NCI-H1105 (cell line): ENCODE results near the gene PTGER2.

ENCODE experiments used
- DNase-seq: peaks from one replicate; lab custom pipeline; 2025; lab: John Stamatoyannopoulos, UW

Gene PTGER2

GRCh38 chr14:52313903-52314594 is at the start of gene PTGER2:
TSS of gene PTGER2 (plus strand) at chr14:52314312. CDS start at chr14:52314549, 237 bp downstream.
- DNase-seq, result peak; percentile 76

- DNase-seq, result no peak
Measured at GRCh38 chr14:52265253-52265652, 48.9 kb upstream of the PTGER2 start.

GRCh38 chr14:52266179-52266578 is 47.9 kb upstream of the PTGER2 start:
- DNase-seq, result no peak

- no peak for DNase-seq
Measured at GRCh38 chr14:52266782-52267181, 47.3 kb upstream of the PTGER2 start.

- DNase-seq, result no peak
Measured at GRCh38 chr14:52267501-52268278, 46.4 kb upstream of the PTGER2 start, which contains the start of gene PTGDR. TSS of gene PTGDR (plus strand) at chr14:52267698. CDS start at chr14:52267815, 117 bp downstream.

GRCh38 chr14:52268279-52269061 is 45.6 kb upstream of the PTGER2 start:
- DNase-seq, result no peak

GRCh38 chr14:52269100-52269499 is 45.0 kb upstream of the PTGER2 start:
- no peak for DNase-seq

GRCh38 chr14:52269982-52270381 is 44.1 kb upstream of the PTGER2 start:
- no peak for DNase-seq

- DNase-seq, result no peak
Measured at GRCh38 chr14:52271538-52271937, 42.6 kb upstream of the PTGER2 start.

GRCh38 chr14:52272375-52272774 is 41.7 kb upstream of the PTGER2 start:
- no peak for DNase-seq

- no peak for DNase-seq
Measured at GRCh38 chr14:52275372-52275771, 38.7 kb upstream of the PTGER2 start.

- DNase-seq, result no peak
Measured at GRCh38 chr14:52277552-52277951, 36.6 kb upstream of the PTGER2 start.

- DNase-seq, result no peak
Measured at GRCh38 chr14:52279408-52279807, 34.7 kb upstream of the PTGER2 start.

GRCh38 chr14:52283099-52283498 is 31.0 kb upstream of the PTGER2 start:
- DNase-seq, result no peak

- no peak for DNase-seq
Measured at GRCh38 chr14:52286661-52287649, 27.2 kb upstream of the PTGER2 start.

- DNase-seq, result no peak
Measured at GRCh38 chr14:52296378-52296777, 17.7 kb upstream of the PTGER2 start.

- no peak for DNase-seq
Measured at GRCh38 chr14:52298795-52299194, 15.3 kb upstream of the PTGER2 start.

GRCh38 chr14:52299692-52300278 is 14.3 kb upstream of the PTGER2 start:
- DNase-seq, result peak; percentile 31

- DNase-seq, result no peak
Measured at GRCh38 chr14:52303236-52303635, 10.9 kb upstream of the PTGER2 start.

- no peak for DNase-seq
Measured at GRCh38 chr14:52304248-52304904, 9.7 kb upstream of the PTGER2 start.
